Measurements from ENCODE around the gene ERG. TPM values are rescaled to one million over a fixed set of nuclear protein-coding genes. Genes with fewer than 3 reads are reported as not detected.

ERG gene
- polyA plus RNA-seq, 2 of the 4 experiments (the other 2 are of a cell fraction) = not detected

DNA sequence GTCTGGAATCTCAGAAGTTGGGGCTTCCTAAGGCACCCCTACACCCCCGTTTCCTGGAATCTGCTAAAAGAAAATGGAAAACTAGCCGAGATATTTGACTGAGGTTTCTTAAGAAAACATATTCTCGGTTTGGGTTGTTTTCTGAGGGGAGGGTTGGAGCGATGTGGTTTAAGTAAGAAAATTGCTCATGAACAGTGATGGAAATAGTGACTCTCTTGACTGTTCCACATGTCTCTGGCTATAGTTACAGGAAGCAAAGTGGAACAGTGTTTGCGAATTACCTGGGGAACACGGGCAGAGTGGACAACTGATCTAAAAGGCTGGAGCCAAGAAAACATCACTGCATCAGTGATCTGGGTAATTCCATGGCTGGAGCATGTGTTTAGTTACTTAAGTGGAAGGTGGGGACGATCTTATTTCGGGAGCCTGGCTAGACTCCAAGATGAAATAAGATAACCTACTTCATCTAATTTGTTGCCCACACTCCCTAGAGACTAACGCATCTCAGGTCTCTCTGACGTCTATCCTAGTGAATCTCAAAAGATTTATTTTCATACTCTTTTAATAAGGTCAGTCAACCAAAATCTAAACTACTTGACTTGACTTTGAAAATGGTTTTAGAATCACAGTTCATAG lies 149.0 kb downstream of the ERG start:
- no peak overlapping the region for H3K4me2 ChIP-seq
- TF ChIP-seq, protein P1, sequence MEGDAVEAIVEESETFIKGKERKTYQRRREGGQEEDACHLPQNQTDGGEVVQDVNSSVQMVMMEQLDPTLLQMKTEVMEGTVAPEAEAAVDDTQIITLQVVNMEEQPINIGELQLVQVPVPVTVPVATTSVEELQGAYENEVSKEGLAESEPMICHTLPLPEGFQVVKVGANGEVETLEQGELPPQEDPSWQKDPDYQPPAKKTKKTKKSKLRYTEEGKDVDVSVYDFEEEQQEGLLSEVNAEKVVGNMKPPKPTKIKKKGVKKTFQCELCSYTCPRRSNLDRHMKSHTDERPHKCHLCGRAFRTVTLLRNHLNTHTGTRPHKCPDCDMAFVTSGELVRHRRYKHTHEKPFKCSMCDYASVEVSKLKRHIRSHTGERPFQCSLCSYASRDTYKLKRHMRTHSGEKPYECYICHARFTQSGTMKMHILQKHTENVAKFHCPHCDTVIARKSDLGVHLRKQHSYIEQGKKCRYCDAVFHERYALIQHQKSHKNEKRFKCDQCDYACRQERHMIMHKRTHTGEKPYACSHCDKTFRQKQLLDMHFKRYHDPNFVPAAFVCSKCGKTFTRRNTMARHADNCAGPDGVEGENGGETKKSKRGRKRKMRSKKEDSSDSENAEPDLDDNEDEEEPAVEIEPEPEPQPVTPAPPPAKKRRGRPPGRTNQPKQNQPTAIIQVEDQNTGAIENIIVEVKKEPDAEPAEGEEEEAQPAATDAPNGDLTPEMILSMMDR (IDR thresholded peaks at IDR 0.05) = no peak
- no peak for TF ChIP-seq RCOR1 (IDR thresholded peaks at IDR 0.05; ENCODE audit: low read depth, low read length)
- no peak for TF ChIP-seq EHF (CRISPR knock-in tag; IDR thresholded peaks at IDR 0.05)
- no peak for TF ChIP-seq FOSL2 (IDR thresholded peaks at IDR 0.05)
- no peak for TF ChIP-seq FOSL2 (CRISPR knock-in tag; IDR thresholded peaks at IDR 0.05)
- no peak for TF ChIP-seq NFE2L2 (conservative IDR thresholded peaks at IDR 0.05; ENCODE audit: low read length)
- TF ChIP-seq, protein P2, sequence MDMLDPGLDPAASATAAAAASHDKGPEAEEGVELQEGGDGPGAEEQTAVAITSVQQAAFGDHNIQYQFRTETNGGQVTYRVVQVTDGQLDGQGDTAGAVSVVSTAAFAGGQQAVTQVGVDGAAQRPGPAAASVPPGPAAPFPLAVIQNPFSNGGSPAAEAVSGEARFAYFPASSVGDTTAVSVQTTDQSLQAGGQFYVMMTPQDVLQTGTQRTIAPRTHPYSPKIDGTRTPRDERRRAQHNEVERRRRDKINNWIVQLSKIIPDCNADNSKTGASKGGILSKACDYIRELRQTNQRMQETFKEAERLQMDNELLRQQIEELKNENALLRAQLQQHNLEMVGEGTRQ (IDR thresholded peaks at IDR 0.05) = no peak
- TF ChIP-seq PHF8 (IDR thresholded peaks at IDR 0.05; ENCODE audit: borderline replicate concordance, low read depth) = no peak
- TF ChIP-seq SREBF2 (IDR thresholded peaks at IDR 0.05) = no peak
- TF ChIP-seq HDAC2 (IDR thresholded peaks at IDR 0.05) = no peak
- no peak for TF ChIP-seq MAZ (IDR thresholded peaks at IDR 0.05; ENCODE audit: borderline replicate concordance, low read depth, low read length)
- no peak for TF ChIP-seq POLR2AphosphoS2 (conservative IDR thresholded peaks at IDR 0.05; ENCODE audit: low read length)
- no peak for TF ChIP-seq HOXA7 (CRISPR knock-in tag; IDR thresholded peaks at IDR 0.05)
- no peak for TF ChIP-seq ESRRA (IDR thresholded peaks at IDR 0.05; ENCODE audit: borderline replicate concordance, low read length)
- TF ChIP-seq MYC (IDR thresholded peaks at IDR 0.05; ENCODE audit: borderline replicate concordance, low read length) = no peak
- no peak for TF ChIP-seq ZFP36 (IDR thresholded peaks at IDR 0.05; ENCODE audit: borderline replicate concordance, partially characterized antibody)
- no peak for TF ChIP-seq JUNB (IDR thresholded peaks at IDR 0.05)
- no peak for TF ChIP-seq ZNF302 (CRISPR knock-in tag; IDR thresholded peaks at IDR 0.05)
- TF ChIP-seq RARB (CRISPR knock-in tag; IDR thresholded peaks at IDR 0.05) = no peak
- ChIA-PET CTCF (interaction anchor here (0.6 to 4.9 kb wide), 3 partner anchors 170 to 649 kb away, joined by 3 to 75 read pairs (median 12); no protein-coding TSS in a partner anchor), POLR2A (no interaction called here)
- 80% methylated on average over 10 of the region's 10 CpGs for WGBS (ENCODE audit: missing lambda C conversion rate)
- no peak overlapping the region for H3K4me3 ChIP-seq
- H3K9me3 ChIP-seq = peaks cover 5% of the 10 kb centered on the region; the same call in 2 of the 3 replicates
- ATAC-seq (no peak), FAIRE-seq (no peak), DNase-seq (ENCODE audit: low read depth in 1 of 2, low spot score in 1 of 2) (no peak)
- H3K4me1 ChIP-seq = peaks cover 25% of the 10 kb centered on the region
- peak overlapping the region; percentile 20 to 68; a peak in 5 of 6 replicates for H3K27ac ChIP-seq

DNA sequence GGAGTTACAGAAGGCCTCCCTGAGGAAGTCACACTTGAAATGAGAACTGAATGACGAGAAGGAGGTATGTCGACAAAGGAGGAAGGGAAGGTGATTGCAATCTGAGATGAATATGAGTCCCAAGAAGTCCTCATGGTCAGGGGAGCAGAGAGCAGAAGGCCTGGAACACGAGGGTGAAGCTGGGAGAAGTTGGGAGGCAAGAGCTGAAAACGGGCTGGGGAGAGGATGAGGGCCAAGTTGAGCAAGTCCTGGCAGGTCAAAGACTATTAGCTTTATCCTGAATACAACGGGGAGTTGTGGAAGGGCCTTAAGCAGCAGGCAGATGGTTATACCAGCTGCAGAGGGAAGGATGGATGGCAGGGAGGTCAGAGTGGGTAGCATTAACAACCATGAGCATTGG lies 152.0 kb downstream of the ERG start:
- Histone ChIP-seq H3K4me1 (peaks cover 38% of the 10 kb centered on the region), H3K9me3 (peaks cover 5% of the 10 kb centered on the region; the same call in 2 of the 3 replicates), H3K4me3 (no peak overlapping the region), H3K4me2 (no peak overlapping the region), H3K27ac (peak overlapping the region; percentile 30 to 86; a peak in 4 of 6 replicates)
- DNase-seq (ENCODE audit: low read depth in 1 of 2, low spot score in 1 of 2) (no peak), ATAC-seq (no peak), FAIRE-seq (no peak)
- WGBS (ENCODE audit: missing lambda C conversion rate) = 73% methylated on average over 5 of the region's 5 CpGs
- CTCF ChIA-PET = interaction anchor here (0.6 to 1.7 kb wide), 6 partner anchors 9 to 187 kb away, joined by 3 to 8 read pairs (median 4); no protein-coding TSS in a partner anchor
- TF ChIP-seq EHMT2 (IDR thresholded peaks at IDR 0.05; ENCODE audit: low read depth) (no peak), RFX5 (IDR thresholded peaks at IDR 0.05) (no peak), POLR2A (IDR thresholded peaks at IDR 0.05; ENCODE audit: low read length) (no peak), MYC (IDR thresholded peaks at IDR 0.05; ENCODE audit: borderline replicate concordance, low read length) (no peak), ZFP36 (IDR thresholded peaks at IDR 0.05; ENCODE audit: borderline replicate concordance, partially characterized antibody) (no peak), CEBPB (IDR thresholded peaks at IDR 0.05) (no peak), PHF8 (IDR thresholded peaks at IDR 0.05; ENCODE audit: borderline replicate concordance, low read depth) (no peak), CHD4 (IDR thresholded peaks at IDR 0.05; ENCODE audit: borderline replicate concordance) (no peak), HOXB5 (CRISPR knock-in tag; IDR thresholded peaks at IDR 0.05) (no peak), POLR2AphosphoS2 (conservative IDR thresholded peaks at IDR 0.05; ENCODE audit: low read length) (no peak), FOSB (CRISPR knock-in tag; IDR thresholded peaks at IDR 0.05) (no peak), MAZ (IDR thresholded peaks at IDR 0.05; ENCODE audit: borderline replicate concordance, low read depth, low read length) (no peak)
- TF ChIP-seq, protein P3, sequence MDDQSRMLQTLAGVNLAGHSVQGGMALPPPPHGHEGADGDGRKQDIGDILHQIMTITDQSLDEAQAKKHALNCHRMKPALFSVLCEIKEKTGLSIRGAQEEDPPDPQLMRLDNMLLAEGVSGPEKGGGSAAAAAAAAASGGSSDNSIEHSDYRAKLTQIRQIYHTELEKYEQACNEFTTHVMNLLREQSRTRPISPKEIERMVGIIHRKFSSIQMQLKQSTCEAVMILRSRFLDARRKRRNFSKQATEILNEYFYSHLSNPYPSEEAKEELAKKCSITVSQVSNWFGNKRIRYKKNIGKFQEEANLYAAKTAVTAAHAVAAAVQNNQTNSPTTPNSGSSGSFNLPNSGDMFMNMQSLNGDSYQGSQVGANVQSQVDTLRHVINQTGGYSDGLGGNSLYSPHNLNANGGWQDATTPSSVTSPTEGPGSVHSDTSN (IDR thresholded peaks at IDR 0.05) = no peak
- TF ChIP-seq, protein P4, sequence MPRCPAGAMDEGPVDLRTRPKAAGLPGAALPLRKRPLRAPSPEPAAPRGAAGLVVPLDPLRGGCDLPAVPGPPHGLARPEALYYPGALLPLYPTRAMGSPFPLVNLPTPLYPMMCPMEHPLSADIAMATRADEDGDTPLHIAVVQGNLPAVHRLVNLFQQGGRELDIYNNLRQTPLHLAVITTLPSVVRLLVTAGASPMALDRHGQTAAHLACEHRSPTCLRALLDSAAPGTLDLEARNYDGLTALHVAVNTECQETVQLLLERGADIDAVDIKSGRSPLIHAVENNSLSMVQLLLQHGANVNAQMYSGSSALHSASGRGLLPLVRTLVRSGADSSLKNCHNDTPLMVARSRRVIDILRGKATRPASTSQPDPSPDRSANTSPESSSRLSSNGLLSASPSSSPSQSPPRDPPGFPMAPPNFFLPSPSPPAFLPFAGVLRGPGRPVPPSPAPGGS (IDR thresholded peaks at IDR 0.05) = no peak
- TF ChIP-seq, protein P5, sequence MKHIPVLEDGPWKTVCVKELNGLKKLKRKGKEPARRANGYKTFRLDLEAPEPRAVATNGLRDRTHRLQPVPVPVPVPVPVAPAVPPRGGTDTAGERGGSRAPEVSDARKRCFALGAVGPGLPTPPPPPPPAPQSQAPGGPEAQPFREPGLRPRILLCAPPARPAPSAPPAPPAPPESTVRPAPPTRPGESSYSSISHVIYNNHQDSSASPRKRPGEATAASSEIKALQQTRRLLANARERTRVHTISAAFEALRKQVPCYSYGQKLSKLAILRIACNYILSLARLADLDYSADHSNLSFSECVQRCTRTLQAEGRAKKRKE (CRISPR knock-in tag; IDR thresholded peaks at IDR 0.05; ENCODE audit: low read depth) = no peak
- TF ChIP-seq, protein P6, sequence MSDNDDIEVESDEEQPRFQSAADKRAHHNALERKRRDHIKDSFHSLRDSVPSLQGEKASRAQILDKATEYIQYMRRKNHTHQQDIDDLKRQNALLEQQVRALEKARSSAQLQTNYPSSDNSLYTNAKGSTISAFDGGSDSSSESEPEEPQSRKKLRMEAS (IDR thresholded peaks at IDR 0.05) = no peak
- POLR2A ChIA-PET = no interaction called here

All from A549 (cell line).